Body of pancreas (tissue), 4 donors: ENCODE measurements around the gene CKMT2.

Experiments
- POLR2A ChIP-seq, 3 donors: fragments of 450-650 bp; IDR thresholded peaks; one replicate each; pipeline ENCODE4 v1.6.1; 2016; ENCODE audit warnings: antibody characterized with exemption in 3 of 3, mild to moderate bottlenecking in 2 of 3
- TF ChIP-seq, protein P1 (sequence below), 7 experiments: fragments of 450-650 bp in 4 of 7; fragments of 200-600 bp in 3 of 7; sonication (generic) in 3 of 7; IDR thresholded peaks; one replicate each; pipeline ENCODE4 v1.5.1; 2016 to 2019; ENCODE audit warnings: antibody characterized with exemption in 7 of 7

DNA sequence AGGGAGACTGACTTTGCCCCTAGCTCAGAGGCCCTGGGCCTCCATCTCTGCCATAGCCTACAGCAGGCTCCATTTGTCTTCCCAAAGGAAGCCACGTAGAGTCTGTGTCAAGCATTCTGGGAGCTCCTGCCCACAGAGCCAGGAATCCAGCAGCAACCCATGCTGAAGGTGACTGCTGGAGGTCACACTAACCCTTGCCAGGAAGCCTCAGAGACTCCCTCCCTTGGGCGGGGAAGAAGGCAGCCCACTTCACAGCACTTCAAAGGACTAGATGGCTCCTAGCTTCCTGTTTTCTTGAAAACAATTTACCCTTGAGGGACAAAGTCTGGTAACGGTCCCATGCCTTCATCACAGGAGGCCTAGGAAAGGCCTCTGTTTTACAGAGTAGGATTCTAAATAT, 1.7 kb downstream of the CKMT2 start:
- no peak for TF ChIP-seq POLR2A (IDR thresholded peaks at IDR 0.05)
- TF ChIP-seq, protein P1, sequence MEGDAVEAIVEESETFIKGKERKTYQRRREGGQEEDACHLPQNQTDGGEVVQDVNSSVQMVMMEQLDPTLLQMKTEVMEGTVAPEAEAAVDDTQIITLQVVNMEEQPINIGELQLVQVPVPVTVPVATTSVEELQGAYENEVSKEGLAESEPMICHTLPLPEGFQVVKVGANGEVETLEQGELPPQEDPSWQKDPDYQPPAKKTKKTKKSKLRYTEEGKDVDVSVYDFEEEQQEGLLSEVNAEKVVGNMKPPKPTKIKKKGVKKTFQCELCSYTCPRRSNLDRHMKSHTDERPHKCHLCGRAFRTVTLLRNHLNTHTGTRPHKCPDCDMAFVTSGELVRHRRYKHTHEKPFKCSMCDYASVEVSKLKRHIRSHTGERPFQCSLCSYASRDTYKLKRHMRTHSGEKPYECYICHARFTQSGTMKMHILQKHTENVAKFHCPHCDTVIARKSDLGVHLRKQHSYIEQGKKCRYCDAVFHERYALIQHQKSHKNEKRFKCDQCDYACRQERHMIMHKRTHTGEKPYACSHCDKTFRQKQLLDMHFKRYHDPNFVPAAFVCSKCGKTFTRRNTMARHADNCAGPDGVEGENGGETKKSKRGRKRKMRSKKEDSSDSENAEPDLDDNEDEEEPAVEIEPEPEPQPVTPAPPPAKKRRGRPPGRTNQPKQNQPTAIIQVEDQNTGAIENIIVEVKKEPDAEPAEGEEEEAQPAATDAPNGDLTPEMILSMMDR (IDR thresholded peaks at IDR 0.05) = no peak
